Measurements from ENCODE around the gene LCE3B.
"Not testable (repeated sequence)": the region's sequence is repeated elsewhere in the genome, so short reads cannot be mapped to it uniquely, and the experiment has no call there.

The LCE3B gene

GRCh38 chr1:152613511-152613910 is at the start of gene LCE3B:
Gene LCE3B, plus strand, starts transcription at chr1:152613811. Its CDS starts 0 bp downstream, at chr1:152613811.
- TF ChIP-seq CTCF (IDR thresholded peaks at IDR 0.05; ENCODE audit: insufficient read depth, low read depth, low read length, missing control alignments), result no peak
- DNase-seq (ENCODE audit: low read depth), result no peak
- no peak within 1 kb of the TSS for H3K4me3 ChIP-seq (ENCODE audit: low read length)

- DNase-seq (ENCODE audit: low read depth), result no peak
- H3K4me3 ChIP-seq (ENCODE audit: low read length), result no peak overlapping the region
- TF ChIP-seq CTCF (IDR thresholded peaks at IDR 0.05; ENCODE audit: insufficient read depth, low read depth, low read length, missing control alignments), result no peak
These were observed 48.5 kb upstream of the LCE3B start for GRCh38 chr1:152565115-152565514.

- H3K4me3 ChIP-seq (ENCODE audit: low read length), result no peak overlapping the region
- no peak for DNase-seq (ENCODE audit: low read depth)
- TF ChIP-seq CTCF (IDR thresholded peaks at IDR 0.05; ENCODE audit: insufficient read depth, low read depth, low read length, missing control alignments), result no peak
These were observed 47.9 kb upstream of the LCE3B start for GRCh38 chr1:152565535-152566215.

GRCh38 chr1:152566681-152567080 is 46.9 kb upstream of the LCE3B start, which contains the start of gene LCE3E:
Gene LCE3E, minus strand, starts transcription at chr1:152566780. Its CDS starts 572 bp downstream, at chr1:152566208.
- no peak within 1 kb of the TSS for H3K4me3 ChIP-seq (ENCODE audit: low read length)
- no peak for TF ChIP-seq CTCF (IDR thresholded peaks at IDR 0.05; ENCODE audit: insufficient read depth, low read depth, low read length, missing control alignments)
- DNase-seq (ENCODE audit: low read depth), result peak; percentile 98

- H3K4me3 ChIP-seq (ENCODE audit: low read length), result no peak overlapping the region
- TF ChIP-seq CTCF (IDR thresholded peaks at IDR 0.05; ENCODE audit: insufficient read depth, low read depth, low read length, missing control alignments), result no peak
- DNase-seq (ENCODE audit: low read depth), result peak; percentile 39
These were observed 36.4 kb upstream of the LCE3B start for GRCh38 chr1:152577168-152577567.

GRCh38 chr1:152579526-152579925 is 34.1 kb upstream of the LCE3B start:
- not testable (repeated sequence) for DNase-seq (ENCODE audit: low read depth); H3K4me3 ChIP-seq (ENCODE audit: low read length)

- peak; percentile 90 for DNase-seq (ENCODE audit: low read depth)
- no peak within 1 kb of the TSS for H3K4me3 ChIP-seq (ENCODE audit: low read length)
- no peak for TF ChIP-seq CTCF (IDR thresholded peaks at IDR 0.05; ENCODE audit: insufficient read depth, low read depth, low read length, missing control alignments)
These were observed 33.2 kb upstream of the LCE3B start, which contains the start of gene LCE3D for GRCh38 chr1:152580433-152580832. Gene LCE3D, minus strand, starts transcription at chr1:152580516. Its CDS starts 580 bp downstream, at chr1:152579936.
